ENCODE data around the gene DYNLL1. TPM values are rescaled to one million over a fixed set of nuclear protein-coding genes. Genes with fewer than 3 reads are reported as not detected.
"Not testable (repeated sequence)": the region's sequence is repeated elsewhere in the genome, so short reads cannot be mapped to it uniquely, and the experiment has no call there.

DYNLL1 gene
- total and polyA plus RNA-seq, 2 of the 4 experiments (the other 2 are of a cell fraction): 663 to 696 TPM

DNA sequence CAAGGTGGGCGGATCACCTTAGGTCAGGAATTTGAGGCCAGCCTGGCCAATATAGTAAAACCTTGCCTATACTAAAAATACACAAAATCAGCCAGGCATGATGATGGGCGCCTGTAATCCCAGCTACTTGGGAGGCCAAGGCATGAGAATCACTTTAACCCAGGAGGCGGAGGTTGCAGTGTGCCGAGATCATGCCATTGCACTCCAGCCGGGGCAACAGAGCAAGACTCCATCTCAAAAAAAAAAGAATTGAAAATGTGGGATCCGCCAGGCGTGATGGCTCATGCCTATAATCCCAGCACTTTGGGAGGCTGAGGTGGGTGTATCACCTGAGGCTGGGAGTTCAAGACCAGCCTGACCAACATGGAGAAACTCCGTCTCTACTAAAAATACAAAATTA, 23.4 kb downstream of the DYNLL1 start:
- ATAC-seq (ENCODE audit: low read depth); in situ Hi-C loops (cut with MboI; ENCODE audit: low sequenced_read_pairs); H3K14ac ChIP-seq (replicated peaks; ENCODE audit: low read depth, low read length); H3K9me3 ChIP-seq (ENCODE audit: control insufficient read depth, insufficient read depth, low read length); dilution Hi-C loops (cut with HindIII; ENCODE audit: low sequenced_read_pairs, unreplicated experiment); H4K91ac ChIP-seq (ENCODE audit: insufficient read depth, low read depth, low read length); H3K4ac ChIP-seq (ENCODE audit: low read depth, low read length); H3K9me1 ChIP-seq (ENCODE audit: insufficient read depth, low read length); H3K27ac ChIP-seq (ENCODE audit: insufficient read depth, low read length); H3K27me3 ChIP-seq (ENCODE audit: control insufficient read depth, insufficient read depth, low read length); H2AK9ac ChIP-seq (replicated peaks; ENCODE audit: low read depth, low read length, poor library complexity); H4K5ac ChIP-seq (ENCODE audit: low read depth, low read length); BruUV-seq (replicated peaks); H2BK15ac ChIP-seq (ENCODE audit: low read depth, low read length); H3K4me3 ChIP-seq (ENCODE audit: insufficient read depth, low read depth, low read length); H3K18ac ChIP-seq (ENCODE audit: low read depth, low read length); H3K79me1 ChIP-seq (ENCODE audit: low read depth in 1 of 2, low read length in 2 of 2); H3K56ac ChIP-seq (ENCODE audit: extremely low read depth, insufficient read depth, low read length); H2BK20ac ChIP-seq (ENCODE audit: low read depth, low read length); H2BK120ac ChIP-seq (ENCODE audit: low read depth, low read length); H3K9ac ChIP-seq (ENCODE audit: low read depth, low read length); POLR2A ChIA-PET (ENCODE audit: unreplicated experiment); H4K8ac ChIP-seq (ENCODE audit: low read depth in 2 of 2, low read length in 2 of 2); H2AK5ac ChIP-seq (ENCODE audit: low read depth, low read length); H2BK5ac ChIP-seq (ENCODE audit: low read depth, low read length, poor library complexity, severe bottlenecking); intact Hi-C loops (cut with micrococcal nuclease); H3K23ac ChIP-seq (ENCODE audit: low read depth, low read length); CTCF ChIA-PET; DNase-seq; H2AFZ ChIP-seq (replicated peaks; ENCODE audit: low read length, poor library complexity); H3K4me2 ChIP-seq (ENCODE audit: low read depth, low read length); H4K20me1 ChIP-seq (ENCODE audit: insufficient read depth, low read length); H3K4me1 ChIP-seq (ENCODE audit: control insufficient read depth, insufficient read depth, low read length): not testable (repeated sequence)
- no CpG with 5 or more reads among the region's 8 CpGs for WGBS, 2 experiments (ENCODE audit: extremely low coverage in 2 of 2, insufficient read length in 1 of 2)
- peaks cover 29% of the 10 kb centered on the region for H3K36me3 ChIP-seq (ENCODE audit: control insufficient read depth, insufficient read depth, low read length)

All from IMR-90 (cell line).